K562 (cell line): ENCODE results near the gene TPK1. TPM values are rescaled to one million over a fixed set of nuclear protein-coding genes. Genes with fewer than 3 reads are reported as not detected.
A peak's percentile ranks its signal among the peaks of the same experiment; 100 is the strongest.

Source experiments
- ATAC-seq: fragments of 200-7000 bp; cut with Tn5 transposase; 3 replicates; pipeline ENCODE4 v1.9.1; 2020; ENCODE audit warnings: moderate library complexity
- BruUV-seq: library from RNA; stranded (reverse); fragments of 400-500 nt; replicated peaks from 2 replicates; lab custom pipeline; 2021; lab: Mats Ljungman, UMichigan
- CTCF ChIA-PET: fragments of 300-600 bp; formaldehyde crosslinking; extraction: SDS; loops from one replicate; lab custom pipeline; 2021; ENCODE audit warnings: low intra/inter-chr PET ratio; lab: Yijun Ruan, JAX
- POLR2A ChIA-PET: fragments of 300-600, 350-650 bp; sonication (Branson Sonifier 250); formaldehyde crosslinking; extraction: SDS; loops from one replicate; lab custom pipeline; 2021; ENCODE audit warnings: antibody characterized with exemption, inconsistent platforms; lab: Yijun Ruan, JAX
- DNase-seq, 4 experiments: peaks; one replicate each; pipeline versions ENCODE4 v3.0.0 to v3.0.0-alpha.2; 2011 to 2018; ENCODE audit warnings: low spot score in 3 of 4, mixed read lengths in 3 of 4; ENCODE audit errors: extremely low read depth in 1 of 4
- FAIRE-seq: peaks from 2 replicates; lab custom pipeline; 2011; peaks lifted over from hg19 to GRCh38; lab: Jason Lieb, UNC
- H2AFZ ChIP-seq: 2 replicates; pipeline ENCODE4 v1.6.0; 2011; ENCODE audit warnings: low read depth, low read length, control low read depth, inconsistent platforms
- H3K27ac ChIP-seq: fragments of 200-600 bp; 3 replicates; pipeline ENCODE4 v1.8.0; 2011; ENCODE audit warnings: low read depth, mild to moderate bottlenecking, control low read depth, inconsistent platforms, low read length, moderate library complexity, mixed read lengths; ENCODE audit errors: extremely low read depth
- H3K27me3 ChIP-seq, 2 experiments: fragments of 300-600 bp in 1 of 2; 2 replicates in 1 of 2; 3 replicates in 1 of 2; pipeline versions ENCODE4 v1.6.0 to v1.8.0; 2011; ENCODE audit warnings: inconsistent platforms in 2 of 2, low read length in 2 of 2, mild to moderate bottlenecking in 1 of 2, mixed read lengths in 1 of 2, moderate library complexity in 1 of 2; ENCODE audit not compliant: control insufficient read depth in 2 of 2, insufficient read depth in 2 of 2
- H3K36me3 ChIP-seq: fragments of 300-600 bp; 3 replicates; pipeline ENCODE4 v1.8.0; 2011; ENCODE audit warnings: mild to moderate bottlenecking, low read length, inconsistent platforms; ENCODE audit not compliant: control insufficient read depth, insufficient read depth
- H3K4me1 ChIP-seq, 2 experiments: fragments of 200-600 bp in 1 of 2; replicated peaks in 1 of 2; 2 replicates in 1 of 2; 3 replicates in 1 of 2; pipeline versions ENCODE4 v1.5.1 to v1.8.0; 2011; ENCODE audit warnings: inconsistent platforms in 2 of 2, low read length in 2 of 2, mild to moderate bottlenecking in 1 of 2, mixed read lengths in 1 of 2, moderate library complexity in 1 of 2; ENCODE audit not compliant: control insufficient read depth in 2 of 2, insufficient read depth in 2 of 2
- H3K4me2 ChIP-seq: 2 replicates; pipeline ENCODE4 v1.6.1; 2011; ENCODE audit warnings: low read length, control low read depth, inconsistent platforms, mixed read lengths; ENCODE audit not compliant: insufficient read depth
- H3K4me3 ChIP-seq: fragments of 200-600 bp; sonication (generic), shearing (Covaris generic); 2 replicates; pipeline ENCODE4 v1.5.1; 2016; ENCODE audit warnings: control low read depth, inconsistent platforms
- H3K79me2 ChIP-seq: fragments of 200-600 bp; 3 replicates; pipeline ENCODE4 v1.8.0; 2011; ENCODE audit warnings: low read length, inconsistent platforms; ENCODE audit not compliant: control insufficient read depth, insufficient read depth
- H3K9ac ChIP-seq, 2 experiments: 2 replicates each; pipeline versions ENCODE4 v1.6.0 to v1.6.1; 2011; ENCODE audit warnings: low read depth in 2 of 2, low read length in 2 of 2, control low read depth in 1 of 2, inconsistent platforms in 1 of 2, mild to moderate bottlenecking in 1 of 2, mixed read lengths in 1 of 2; ENCODE audit not compliant: insufficient read depth in 1 of 2
- H3K9me1 ChIP-seq: one replicate; pipeline ENCODE4 v1.6.0; 2011; ENCODE audit warnings: inconsistent platforms, mild to moderate bottlenecking, low read length, moderate library complexity; ENCODE audit not compliant: control insufficient read depth, insufficient read depth
- H3K9me3 ChIP-seq: replicated peaks from 2 replicates; pipeline ENCODE4 v1.5.1; 2011; ENCODE audit warnings: low read depth, low read length, inconsistent platforms; ENCODE audit not compliant: control insufficient read depth, insufficient read depth
- H4K20me1 ChIP-seq: replicated peaks from 2 replicates; pipeline ENCODE4 v1.6.1; 2011; ENCODE audit warnings: low read length, inconsistent platforms, mixed read lengths; ENCODE audit not compliant: control insufficient read depth, insufficient read depth
- CBFA2T3 ChIP-seq: fragments of 450-650 bp; IDR thresholded peaks from 2 replicates; pipeline ENCODE4 v1.6.1; 2017
- KLF16 ChIP-seq: IDR thresholded peaks from 2 replicates; pipeline ENCODE4 v1.6.1; 2016; ENCODE audit warnings: antibody characterized with exemption
- LCOR ChIP-seq: sonication (generic); formaldehyde crosslinking; IDR thresholded peaks from 2 replicates; pipeline ENCODE4 v1.8.0; 2022; ENCODE audit warnings: mild to moderate bottlenecking, missing genetic modification reagents
- MECOM ChIP-seq: fragments of 250-450 bp; sonication (Bioruptor Pico); IDR thresholded peaks from 2 replicates; pipeline ENCODE4 v1.8.0; 2022; ENCODE audit warnings: inconsistent platforms
- MEF2A ChIP-seq: IDR thresholded peaks from 2 replicates; pipeline ENCODE4 v1.6.1; 2011; ENCODE audit warnings: low read depth, mild to moderate bottlenecking, low read length, moderate library complexity; ENCODE audit not compliant: control insufficient read depth
- MTA1 ChIP-seq: fragments of 450-650 bp; IDR thresholded peaks from 2 replicates; pipeline ENCODE4 v1.6.1; 2017; ENCODE audit warnings: borderline replicate concordance
- NCOA4 ChIP-seq: fragments of 450-650 bp; IDR thresholded peaks from 2 replicates; pipeline ENCODE4 v1.6.1; 2018; ENCODE audit warnings: mild to moderate bottlenecking; ENCODE audit not compliant: partially characterized antibody
- RAD21 ChIP-seq, 2 experiments: fragments of 250-450 bp in 1 of 2; fragments of 450-650 bp in 1 of 2; sonication (Bioruptor Pico) in 1 of 2; formaldehyde crosslinking in 1 of 2; IDR thresholded peaks in 1 of 2; conservative IDR thresholded peaks in 1 of 2; 2 replicates each; pipeline versions ENCODE4 v1.4.0 to v1.8.0; 2020 to 2022; ENCODE audit warnings: mild to moderate bottlenecking in 2 of 2, moderate library complexity in 1 of 2
- SIX5 ChIP-seq, 2 experiments: IDR thresholded peaks; 2 replicates each; pipeline ENCODE4 v1.6.1; 2011; ENCODE audit warnings: low read length in 2 of 2, borderline replicate concordance in 1 of 2, low read depth in 1 of 2, mild to moderate bottlenecking in 1 of 2, moderate library complexity in 1 of 2; ENCODE audit not compliant: insufficient read depth in 1 of 2
- THRAP3 ChIP-seq: fragments of 450-650 bp; IDR thresholded peaks from 2 replicates; pipeline ENCODE4 v1.6.1; 2016; ENCODE audit warnings: mild to moderate bottlenecking, inconsistent platforms, borderline replicate concordance
- TRIM24 ChIP-seq, 2 experiments: fragments of 450-650 bp; IDR thresholded peaks; 2 replicates each; pipeline ENCODE4 v1.6.1; 2016
- ZNF140 ChIP-seq: fragments of 250-450 bp; sonication (Bioruptor Pico); IDR thresholded peaks from 2 replicates; pipeline ENCODE4 v1.8.0; 2021; ENCODE audit warnings: moderate library complexity, mild to moderate bottlenecking, inconsistent platforms
- ZNF143 ChIP-seq: sonication (generic); formaldehyde crosslinking; IDR thresholded peaks from 2 replicates; pipeline ENCODE4 v1.9.0; 2022; ENCODE audit warnings: mild to moderate bottlenecking, missing genetic modification reagents
- ZNF280B ChIP-seq: fragments of 250-450 bp; sonication (Bioruptor Pico); IDR thresholded peaks from 2 replicates; pipeline ENCODE4 v1.5.1; 2021; ENCODE audit warnings: mild to moderate bottlenecking
- ZNF449 ChIP-seq: fragments of 250-450 bp; sonication (Bioruptor Pico); IDR thresholded peaks from 2 replicates; pipeline ENCODE4 v1.8.0; 2022; ENCODE audit warnings: moderate library complexity, mild to moderate bottlenecking, inconsistent platforms
- ZNF764 ChIP-seq: fragments of 250-450 bp; sonication (Bioruptor Pico); IDR thresholded peaks from 2 replicates; pipeline ENCODE4 v1.4.0; 2020; ENCODE audit warnings: low read depth, mild to moderate bottlenecking, moderate library complexity
- WGBS: fragments of 100-300 bp; shearing (Covaris generic); methylation state at CpG from one replicate; pipeline ENCODE4 v1.1.6; 2016; ENCODE audit warnings: low coverage, mixed read lengths; ENCODE audit not compliant: insufficient coverage; ENCODE audit errors: missing lambda C conversion rate; 5-methylcytosine and 5-hydroxymethylcytosine counted together
- in situ Hi-C: fragments of 300-500 bp; cut with MboI; formaldehyde crosslinking; loops from 4 replicates; pipeline ENCODE4 v1.15.0; 2018; ENCODE audit warnings: inconsistent platforms, mixed read lengths
- intact Hi-C: fragments of 100-400 bp; cut with micrococcal nuclease; formaldehyde crosslinking; loops from 2 replicates; pipeline ENCODE4 v1.14.2; 2022
- polyA plus RNA-seq, 8 experiments: library from polyadenylated mRNA; depleted of rRNA in 4 of 8; stranded (reverse) in 5 of 8; unstranded in 3 of 8; fragments of >200 nt; fragmentation: Nextera tagmentation in 2 of 8; fragmentation: Illumina TruSeq in 1 of 8; extraction: Ambion mirVana in 2 of 8; extraction: Trizol in 1 of 8; gene quantifications; 2 replicates each; pipeline versions ENCODE4 v1.2.1 to v1.2.3, GENCODE V29; 2011 to 2014; ENCODE audit warnings: inconsistent platforms in 1 of 8, missing spikeins in 1 of 8
- total RNA-seq, 7 experiments: library from RNA; depleted of rRNA in 6 of 7; stranded (reverse); fragments of >200 nt in 6 of 7; fragmentation: Illumina TruSeq in 2 of 7; extraction: Trizol in 2 of 7; gene quantifications; 2 replicates each; pipeline versions ENCODE4 v1.2.1 to v1.2.3, GENCODE V29; 2011 to 2021; ENCODE audit warnings: low replicate concordance in 1 of 7

TPK1 gene
- total and polyA plus RNA-seq, 9 of the 15 experiments (the other 6 are each of a cell fraction or from before 2014, with no cell fraction given): 5.1 to 16.2 (median 9.2) TPM

GRCh38 chr7:144513334-144513733 lies 322.5 kb downstream of the TPK1 start:
- Histone ChIP-seq H3K4me2 (no peak overlapping the region), H3K27me3 (no peaks in the 10 kb centered on the region), H3K27ac (no peak overlapping the region), H2AFZ (no peak overlapping the region), H3K9ac (no peak overlapping the region), H3K9me1 (no peaks in the 10 kb centered on the region), H3K79me2 (no peaks in the 10 kb centered on the region), H4K20me1 (no peaks in the 10 kb centered on the region), H3K9me3 (no peaks in the 10 kb centered on the region), H3K4me3 (no peak overlapping the region), H3K4me1 (no peaks in the 10 kb centered on the region), H3K36me3 (no peaks in the 10 kb centered on the region)
- FAIRE-seq (no peak), ATAC-seq (no peak), DNase-seq (peak in 1 of 4 experiments; percentile 12)
- 0% methylated on average over 2 of the region's 2 CpGs for WGBS
- no peak for TF ChIP-seq THRAP3
- TF ChIP-seq RAD21 (CRISPR knock-in tag; conservative IDR thresholded peaks at IDR 0.05 in 1 of 2, IDR thresholded peaks at IDR 0.05 in 1 of 2): peak; percentile 29 to 31; a peak in 3 of 4 replicates
- in situ Hi-C loops (no loop called here), intact Hi-C loops (no loop called here)
- CTCF ChIA-PET: no interaction called here
- BruUV-seq: no TSS peak
- POLR2A ChIA-PET: no interaction called here

GRCh38 chr7:144510621-144511020 lies 325.2 kb downstream of the TPK1 start:
- FAIRE-seq (no peak), ATAC-seq (no peak), DNase-seq (no peak)
- Histone ChIP-seq H3K79me2 (no peaks in the 10 kb centered on the region), H3K9me3 (no peaks in the 10 kb centered on the region), H3K9me1 (no peaks in the 10 kb centered on the region), H4K20me1 (no peaks in the 10 kb centered on the region), H3K27ac (no peak overlapping the region), H3K36me3 (no peaks in the 10 kb centered on the region), H2AFZ (no peak overlapping the region), H3K4me3 (no peak overlapping the region), H3K27me3 (no peaks in the 10 kb centered on the region), H3K4me1 (no peaks in the 10 kb centered on the region), H3K9ac (no peak overlapping the region), H3K4me2 (no peak overlapping the region)
- POLR2A ChIA-PET: no interaction called here
- intact Hi-C loops (no loop called here), in situ Hi-C loops (no loop called here)
- BruUV-seq: no TSS peak
- WGBS: 3% methylated on average over 6 of the region's 6 CpGs
- CTCF ChIA-PET: no interaction called here
- TF ChIP-seq MEF2A: no peak
- no peak for TF ChIP-seq CBFA2T3
- TF ChIP-seq KLF16: no peak
- no peak for TF ChIP-seq ZNF280B
- no peak for TF ChIP-seq NCOA4
- TF ChIP-seq LCOR: no peak
- no peak for TF ChIP-seq ZNF764
- no peak for TF ChIP-seq ZNF140 (CRISPR knock-in tag)
- no peak for TF ChIP-seq TRIM24 (IDR thresholded peaks at IDR 0.05)
- no peak for TF ChIP-seq ZNF143 (CRISPR knock-in tag)
- no peak for TF ChIP-seq MECOM (CRISPR knock-in tag)
- no peak for TF ChIP-seq SIX5 (IDR thresholded peaks at IDR 0.05; ENCODE audit: borderline replicate concordance in 1 of 2, insufficient read depth in 1 of 2, low read depth in 1 of 2, low read length in 2 of 2)
- no peak for TF ChIP-seq MTA1
- no peak for TF ChIP-seq ZNF449 (CRISPR knock-in tag)
